B cell (primary cell): Measurements from ENCODE around the gene NAT10. TPM values are rescaled to one million over a fixed set of nuclear protein-coding genes. Genes with fewer than 3 reads are reported as not detected.

ENCODE experiments used
- ATAC-seq: fragments of 200-7000 bp; cut with Tn5 transposase; one replicate; pipeline ENCODE4 v1.10.0; 2021; ENCODE audit warnings: low read depth, mild to moderate bottlenecking, moderate number of reproducible peaks, moderate library complexity
- CTCF ChIA-PET: fragments of 350-600 bp; sonication (Branson Sonifier 250); formaldehyde crosslinking; loops from one replicate; lab custom pipeline; 2021; ENCODE audit warnings: antibody characterized with exemption, inconsistent platforms; lab: Charles Lee
- POLR2A ChIA-PET: fragments of 350-600 bp; sonication (Branson Sonifier 250); formaldehyde crosslinking; loops from one replicate; lab custom pipeline; 2021; ENCODE audit warnings: antibody characterized with exemption; lab: Charles Lee
- DNase-seq: peaks from one replicate; pipeline ENCODE4 v3.0.0; 2013
- H2AFZ ChIP-seq: 2 replicates; pipeline ENCODE4 v1.6.1; 2012; ENCODE audit warnings: mild to moderate bottlenecking, low read depth, low read length; ENCODE audit not compliant: insufficient read depth, poor library complexity, severe bottlenecking
- H3K27ac ChIP-seq, 2 donors: 1 replicate in 1 of 2; 2 replicates in 1 of 2; pipeline ENCODE4 v1.5.1; 2012 to 2013; ENCODE audit warnings: low read length in 2 of 2, mild to moderate bottlenecking in 2 of 2, moderate library complexity in 1 of 2
- H3K27me3 ChIP-seq, 4 experiments: fragments of 200-600 bp in 1 of 4; sonication (generic) in 1 of 4; replicated peaks in 1 of 4; 1 replicate in 2 of 4; 2 replicates in 2 of 4; pipeline versions ENCODE4 v1.6.1 to v1.7.0; 2013 to 2016; ENCODE audit warnings: low read length in 3 of 4, mild to moderate bottlenecking in 2 of 4, mixed read lengths in 1 of 4, moderate library complexity in 1 of 4; ENCODE audit not compliant: insufficient read depth in 4 of 4, control insufficient read depth in 3 of 4; ENCODE audit errors: control extremely low read depth in 1 of 4
- H3K36me3 ChIP-seq, 2 experiments: replicated peaks in 1 of 2; 1 replicate in 1 of 2; 2 replicates in 1 of 2; pipeline versions ENCODE4 v1.6.1 to v1.7.1; 2013; ENCODE audit warnings: low read length in 1 of 2; ENCODE audit not compliant: insufficient read depth in 2 of 2, control insufficient read depth in 1 of 2; ENCODE audit errors: control extremely low read depth in 1 of 2, extremely low read depth in 1 of 2
- H3K4me1 ChIP-seq, 2 donors: fragments of 200-600 bp in 1 of 2; sonication (generic) in 1 of 2; 1 replicate in 1 of 2; 2 replicates in 1 of 2; pipeline versions ENCODE4 v1.5.1 to v1.6.1; 2013 to 2017; ENCODE audit warnings: low read length in 2 of 2; ENCODE audit not compliant: control insufficient read depth in 2 of 2, insufficient read depth in 2 of 2
- H3K4me2 ChIP-seq: replicated peaks from 2 replicates; pipeline ENCODE3; 2012; ENCODE audit warnings: mild to moderate bottlenecking, low read depth, low read length; ENCODE audit not compliant: poor library complexity, severe bottlenecking
- H3K4me3 ChIP-seq, 5 experiments: fragments of 200-600 bp in 1 of 5; sonication (generic) in 1 of 5; 1 replicate in 3 of 5; 2 replicates in 2 of 5; pipeline versions ENCODE4 v1.5.1 to v1.7.0; 2011 to 2016; ENCODE audit warnings: low read length in 4 of 5, mild to moderate bottlenecking in 4 of 5, low read depth in 2 of 5, control low read depth in 1 of 5, moderate library complexity in 1 of 5; ENCODE audit not compliant: insufficient read depth in 1 of 5; ENCODE audit errors: control extremely low read depth in 1 of 5, extremely low read depth in 1 of 5
- H3K79me2 ChIP-seq: fragments of 200-600 bp; sonication (generic); one replicate; pipeline ENCODE4 v1.6.0; 2016; ENCODE audit warnings: low read length; ENCODE audit not compliant: control insufficient read depth, insufficient read depth
- H3K9ac ChIP-seq: fragments of 200-600 bp; sonication (generic); 2 replicates; pipeline ENCODE4 v1.6.1; 2017; ENCODE audit warnings: mild to moderate bottlenecking, low read length, moderate library complexity
- H3K9me3 ChIP-seq, 3 donors: one replicate each; pipeline versions ENCODE4 v1.6.1 to v1.7.1; 2013; ENCODE audit warnings: low read length in 2 of 3; ENCODE audit not compliant: control insufficient read depth in 2 of 3, insufficient read depth in 1 of 3; ENCODE audit errors: control extremely low read depth in 1 of 3
- H4K20me1 ChIP-seq: 2 replicates; pipeline ENCODE4 v1.6.0; 2012; ENCODE audit warnings: mild to moderate bottlenecking, low read length; ENCODE audit not compliant: insufficient read depth, control insufficient read depth, poor library complexity, severe bottlenecking
- H3K27ac Mint-ChIP-seq: one replicate; pipeline ENCODE4 v1.8.0; 2021; ENCODE audit warnings: mixed read lengths
- H3K27me3 Mint-ChIP-seq: one replicate; pipeline ENCODE4 v1.8.0; 2021; ENCODE audit warnings: mixed read lengths
- H3K4me1 Mint-ChIP-seq: one replicate; pipeline ENCODE4 v1.8.0; 2021; ENCODE audit warnings: mixed read lengths
- H3K4me3 Mint-ChIP-seq: one replicate; pipeline ENCODE4 v1.8.0; 2021; ENCODE audit warnings: mixed read lengths
- H3K9me3 Mint-ChIP-seq: one replicate; pipeline ENCODE4 v1.8.0; 2022; ENCODE audit warnings: mixed read lengths; ENCODE audit not compliant: insufficient read depth
- EZH2 ChIP-seq: IDR thresholded peaks from 2 replicates; pipeline ENCODE4 v1.6.1; 2012; ENCODE audit warnings: borderline replicate concordance, low read depth, mild to moderate bottlenecking, moderate library complexity, low read length; ENCODE audit not compliant: insufficient read depth, poor library complexity, severe bottlenecking
- WGBS: methylation state at CpG from one replicate; pipeline ENCODE4 v1.1.5; 2013; ENCODE audit warnings: missing lambda C conversion rate; ENCODE audit not compliant: insufficient coverage; 5-methylcytosine and 5-hydroxymethylcytosine counted together
- intact Hi-C: fragments of 100-400 bp; cut with micrococcal nuclease; formaldehyde crosslinking; loops from one replicate; pipeline ENCODE4 v1.10.0; 2022
- polyA plus RNA-seq: library from polyadenylated mRNA; depleted of rRNA; stranded (reverse); fragments of >200 nt; gene quantifications from 2 replicates; pipeline ENCODE4 v1.2.3, GENCODE V29; 2012
- total RNA-seq, 2 donors: library from RNA; stranded (reverse); fragments of 120-200 nt in 1 of 2; gene quantifications; 1 replicate in 1 of 2; 2 replicates in 1 of 2; pipeline versions ENCODE4 v1.2.3 to v1.2.4, GENCODE V29; 2013 to 2022
- TF ChIP-seq, protein P1 (sequence below): fragments of 200-600 bp; IDR thresholded peaks from one replicate; pipeline ENCODE4 v1.8.0; 2022; ENCODE audit warnings: antibody characterized with exemption, mild to moderate bottlenecking

The NAT10 gene
- total and polyA plus RNA-seq, 2 donors (not counting 1 experiment from before 2014, with no cell fraction given), result 24.9 to 73.5 TPM

DNA sequence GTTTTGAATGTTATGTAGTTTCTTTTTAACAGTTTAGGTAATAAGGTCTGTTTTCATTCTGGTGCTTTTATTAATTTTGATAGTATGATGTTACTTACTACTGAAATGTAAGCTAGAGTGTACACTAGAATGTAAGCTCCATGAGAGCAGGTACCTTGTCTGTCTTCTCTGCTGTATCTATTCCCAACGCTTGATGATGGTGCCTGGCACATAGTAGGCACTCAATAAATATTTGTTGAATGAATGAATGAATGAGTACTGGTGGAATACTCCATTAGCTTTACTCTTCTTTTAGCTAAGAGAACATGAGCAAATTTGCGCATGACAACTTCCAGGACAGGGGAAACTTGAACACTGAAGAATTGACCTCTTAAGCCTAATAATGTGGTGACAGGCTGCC lies 6.6 kb upstream of the NAT10 start:
- POLR2A ChIA-PET, result interaction anchor here (0.6 kb wide), 1 partner anchor 46 kb away, joined by 5 read pairs; no protein-coding TSS in a partner anchor

DNA sequence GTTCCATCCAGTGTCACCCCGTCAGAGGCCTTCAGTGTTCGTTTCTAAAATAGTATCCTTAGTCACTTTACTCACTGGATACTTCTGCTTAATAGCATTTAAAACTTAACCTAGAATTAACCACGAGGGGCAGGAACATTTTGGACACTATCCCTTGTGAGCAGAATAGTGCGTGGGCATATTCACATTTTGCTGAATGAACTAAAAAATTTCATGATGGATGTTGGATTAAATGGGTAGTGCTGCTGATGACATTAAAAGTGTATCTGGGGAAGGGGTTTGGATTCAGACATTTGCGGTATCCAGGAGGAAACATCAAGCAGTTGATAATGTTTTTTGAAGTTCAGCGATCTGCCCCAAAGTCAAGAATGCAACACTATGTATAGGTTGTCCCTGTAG lies 750 bp upstream of the NAT10 start:
- Histone ChIP-seq H3K4me1 (peaks cover 24 to 28% of the 10 kb centered on the region in 2 donors), H2AFZ (peak overlapping the region; percentile 97), H3K27ac (peak overlapping the region; percentile 95 to 96), H4K20me1 (peaks cover 5% of the 10 kb centered on the region), H3K4me2 (peak overlapping the region; percentile 89), H3K9me3 (no peaks in the 10 kb centered on the region), H3K79me2 (peaks cover 39% of the 10 kb centered on the region), H3K36me3 (peaks cover 15 to 30% of the 10 kb centered on the region in 2 experiments), H3K27me3 (no peaks in the 10 kb centered on the region), H3K9ac (peak overlapping the region; percentile 94), H3K4me3 (peak overlapping the region; percentile 70 to 99 (median 93))
- no peak for TF ChIP-seq EZH2
- TF ChIP-seq, protein P1, sequence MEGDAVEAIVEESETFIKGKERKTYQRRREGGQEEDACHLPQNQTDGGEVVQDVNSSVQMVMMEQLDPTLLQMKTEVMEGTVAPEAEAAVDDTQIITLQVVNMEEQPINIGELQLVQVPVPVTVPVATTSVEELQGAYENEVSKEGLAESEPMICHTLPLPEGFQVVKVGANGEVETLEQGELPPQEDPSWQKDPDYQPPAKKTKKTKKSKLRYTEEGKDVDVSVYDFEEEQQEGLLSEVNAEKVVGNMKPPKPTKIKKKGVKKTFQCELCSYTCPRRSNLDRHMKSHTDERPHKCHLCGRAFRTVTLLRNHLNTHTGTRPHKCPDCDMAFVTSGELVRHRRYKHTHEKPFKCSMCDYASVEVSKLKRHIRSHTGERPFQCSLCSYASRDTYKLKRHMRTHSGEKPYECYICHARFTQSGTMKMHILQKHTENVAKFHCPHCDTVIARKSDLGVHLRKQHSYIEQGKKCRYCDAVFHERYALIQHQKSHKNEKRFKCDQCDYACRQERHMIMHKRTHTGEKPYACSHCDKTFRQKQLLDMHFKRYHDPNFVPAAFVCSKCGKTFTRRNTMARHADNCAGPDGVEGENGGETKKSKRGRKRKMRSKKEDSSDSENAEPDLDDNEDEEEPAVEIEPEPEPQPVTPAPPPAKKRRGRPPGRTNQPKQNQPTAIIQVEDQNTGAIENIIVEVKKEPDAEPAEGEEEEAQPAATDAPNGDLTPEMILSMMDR, result no peak
- ChIA-PET POLR2A (interaction anchor here (0.7 to 2.0 kb wide), 6 partner anchors 9 to 813 kb away, joined by 3 to 26 read pairs (median 4); partner anchors contain the start of genes ABTB2, APIP, CAPRIN1 and PDHX), CTCF (interaction anchor here (0.7 to 2.3 kb wide), 8 partner anchors 9 to 257 kb away, joined by 3 to 12 read pairs (median 3); partner anchors contain the start of gene CAPRIN1)
- H3K4me1 Mint-ChIP-seq, result peaks cover 44% of the 10 kb centered on the region
- intact Hi-C loops, result loop anchor here (1.0 to 2.0 kb wide), 8 partner anchors 53 to 812 kb away; partner anchors contain the start of genes APIP, C11orf91, CAPRIN1 and CAT
- DNase-seq (no peak), ATAC-seq (no peak)
- peak overlapping the region; percentile 97 for H3K4me3 Mint-ChIP-seq
- 39% methylated on average over 4 of the region's 6 CpGs for WGBS
- H3K27ac Mint-ChIP-seq, result peak overlapping the region; percentile 100
- no peaks in the 10 kb centered on the region for H3K9me3 Mint-ChIP-seq
- H3K27me3 Mint-ChIP-seq, result no peaks in the 10 kb centered on the region

More for the DNA sequence above, 6.6 kb upstream of the NAT10 start:
- ATAC-seq (no peak), DNase-seq (no peak)
- no peak overlapping the region for H3K27ac Mint-ChIP-seq
- Histone ChIP-seq H3K27ac (peak overlapping the region in 1 of 2 donors; percentile 13), H4K20me1 (no peaks in the 10 kb centered on the region), H3K36me3 (peaks cover 21 to 63% of the 10 kb centered on the region in 2 experiments), H2AFZ (no peak overlapping the region), H3K9me3 (no peaks in the 10 kb centered on the region), H3K4me2 (no peak overlapping the region), H3K4me3 (no peak overlapping the region), H3K27me3 (no peaks in the 10 kb centered on the region), H3K9ac (no peak overlapping the region), H3K4me1 (peaks cover 2 to 3% of the 10 kb centered on the region in 2 donors), H3K79me2 (no peaks in the 10 kb centered on the region)
- TF ChIP-seq EZH2, result no peak
- TF ChIP-seq, protein P1, result no peak
- H3K4me1 Mint-ChIP-seq, result peaks cover 5% of the 10 kb centered on the region
- 100% methylated on average over 1 of the region's 2 CpGs for WGBS
- no peak overlapping the region for H3K4me3 Mint-ChIP-seq
- no peaks in the 10 kb centered on the region for H3K9me3 Mint-ChIP-seq
- H3K27me3 Mint-ChIP-seq, result no peaks in the 10 kb centered on the region
- CTCF ChIA-PET, result interaction anchor here (0.8 kb wide), 1 partner anchor 48 kb away, joined by 4 read pairs; the partner anchor contains the start of gene CAPRIN1
- intact Hi-C loops, result no loop called here
